Right ventricle myocardium superior (tissue), 1 donor: ENCODE results near the gene CHID1. TPM values are rescaled to one million over a fixed set of nuclear protein-coding genes. Genes with fewer than 3 reads are reported as not detected.
A peak's percentile ranks its signal among the peaks of the same experiment; 100 is the strongest.

Experiments
- ATAC-seq: fragments of 200-7000 bp; cut with Tn5 transposase; one replicate; pipeline ENCODE4 v1.9.1; 2020; ENCODE audit warnings: mild to moderate bottlenecking; ENCODE audit not compliant: poor library complexity
- DNase-seq: peaks from one replicate; pipeline ENCODE4 v3.0.0-alpha.2; 2020
- intact Hi-C: fragments of 100-400 bp; cut with DNase I; formaldehyde crosslinking; loops from one replicate; pipeline ENCODE4 v1.11.2; 2022
- long read RNA-seq: library from polyadenylated mRNA; unstranded; transcript quantifications from one replicate; pipeline ENCODE4 v2.0.0, GENCODE V29; 2021
- total RNA-seq: library from RNA; stranded (reverse); fragmentation: NEBNext Ultra II Directional; extraction: Animal tissue kit (Norgen Biotek cat#: 25700); gene quantifications from one replicate; pipeline ENCODE4 v1.2.1, GENCODE V29; 2021
- donor health status: DM: no; HTN: yes; CAD: no; lungs with severe emphysema.

CHID1 gene
- total RNA-seq, result 48.3 TPM
- long read RNA-seq, transcript CHID1-203 (14 exons, 1,477 nt), result minor isoform, 32 of 113 reads
- long read RNA-seq, transcript CHID1-201 (13 exons, 3,374 nt), result major isoform, 43 of 113 reads
- long read RNA-seq, partial matches to known transcripts, result 12 of 113 reads
- long read RNA-seq, other reads (novel, unspliced or antisense), result 22 of 113 reads

GRCh38 chr11:910589-911030 is at the start of gene CHID1:
Gene CHID1 (minus strand): TSS chr11:910810. CDS start chr11:904816, 5,994 bp downstream.
- peak; percentile 93 for DNase-seq
- peak; percentile 95 for ATAC-seq
- intact Hi-C loops, result no loop called here

- no peak for DNase-seq
- no peak for ATAC-seq
- intact Hi-C loops, result no loop called here
Observed at GRCh38 chr11:959608-960007, 49.0 kb upstream of the CHID1 start.

- no peak for DNase-seq
- ATAC-seq, result no peak
- intact Hi-C loops, result no loop called here
Observed at GRCh38 chr11:959027-959426, 48.4 kb upstream of the CHID1 start.

- DNase-seq, result no peak
- no peak for ATAC-seq
- intact Hi-C loops, result no loop called here
Observed at GRCh38 chr11:958101-958500, 47.5 kb upstream of the CHID1 start.

GRCh38 chr11:957212-957920 is 46.8 kb upstream of the CHID1 start:
- DNase-seq (no peak), ATAC-seq (no peak)
- intact Hi-C loops, result no loop called here

GRCh38 chr11:955154-956063 is 44.8 kb upstream of the CHID1 start:
- DNase-seq (no peak), ATAC-seq (peak; percentile 11)
- intact Hi-C loops, result no loop called here

GRCh38 chr11:954392-955153 is 44.0 kb upstream of the CHID1 start:
- ATAC-seq, result no peak
- intact Hi-C loops, result no loop called here
- DNase-seq, result no peak

- ATAC-seq, result peak; percentile 23
- no peak for DNase-seq
Observed at GRCh38 chr11:953512-953911, 42.9 kb upstream of the CHID1 start.

GRCh38 chr11:952406-953385 is 42.1 kb upstream of the CHID1 start:
- DNase-seq (no peak), ATAC-seq (peak; percentile 64)
- intact Hi-C loops, result no loop called here

More at GRCh38 chr11:953512-953911, 42.9 kb upstream of the CHID1 start:
- intact Hi-C loops, result no loop called here

GRCh38 chr11:951507-951906 is 40.9 kb upstream of the CHID1 start:
- no peak for DNase-seq
- no peak for ATAC-seq
- intact Hi-C loops, result no loop called here

GRCh38 chr11:947744-948143 is 37.1 kb upstream of the CHID1 start:
- intact Hi-C loops, result no loop called here
- ATAC-seq (no peak), DNase-seq (no peak)

- DNase-seq, result no peak
- ATAC-seq, result no peak
- intact Hi-C loops, result no loop called here
Observed at GRCh38 chr11:945986-946385, 35.4 kb upstream of the CHID1 start.

- intact Hi-C loops, result no loop called here
- no peak for DNase-seq
- ATAC-seq, result no peak
Observed at GRCh38 chr11:944711-945470, 34.3 kb upstream of the CHID1 start.

GRCh38 chr11:942823-943222 is 32.2 kb upstream of the CHID1 start:
- DNase-seq (no peak), ATAC-seq (peak; percentile 14)
- intact Hi-C loops, result no loop called here

GRCh38 chr11:940496-941135 is 30.0 kb upstream of the CHID1 start:
- ATAC-seq (peak; percentile 55), DNase-seq (no peak)
- intact Hi-C loops, result no loop called here

- intact Hi-C loops, result no loop called here
- no peak for DNase-seq
- ATAC-seq, result no peak
Observed at GRCh38 chr11:937841-938261, 27.2 kb upstream of the CHID1 start.

GRCh38 chr11:936199-936598 is 25.6 kb upstream of the CHID1 start:
- intact Hi-C loops, result no loop called here
- no peak for ATAC-seq
- no peak for DNase-seq
